Hepatocyte (in vitro differentiated cells): ENCODE results near the gene S100A6. TPM values are rescaled to one million over a fixed set of nuclear protein-coding genes. Genes with fewer than 3 reads are reported as not detected.

Source experiments
- DNase-seq: peaks from one replicate; pipeline ENCODE4 v3.0.0-alpha.2; 2016; ENCODE audit warnings: low spot score
- H2AFZ ChIP-seq: fragments of 200-600 bp; sonication (generic); 2 replicates; pipeline ENCODE4 v1.6.0; 2016; ENCODE audit warnings: antibody characterized with exemption, mild to moderate bottlenecking
- H3K27ac ChIP-seq: fragments of 200-600 bp; sonication (generic); 2 replicates; pipeline ENCODE4 v1.5.1; 2016; ENCODE audit warnings: mild to moderate bottlenecking
- H3K27me3 ChIP-seq: fragments of 200-600 bp; sonication (generic); 2 replicates; pipeline ENCODE4 v1.6.1; 2016
- H3K36me3 ChIP-seq: fragments of 200-600 bp; sonication (generic); replicated peaks from 2 replicates; pipeline ENCODE4 v1.5.1; 2016; ENCODE audit warnings: low read depth; ENCODE audit not compliant: insufficient read depth
- H3K4me1 ChIP-seq: fragments of 200-600 bp; sonication (generic); 2 replicates; pipeline ENCODE4 v1.5.1; 2016; ENCODE audit warnings: mild to moderate bottlenecking, moderate library complexity; ENCODE audit not compliant: insufficient read depth
- H3K4me2 ChIP-seq: fragments of 200-600 bp; sonication (generic); 2 replicates; pipeline ENCODE4 v1.6.0; 2016
- H3K4me3 ChIP-seq: fragments of 200-600 bp; sonication (generic); 2 replicates; pipeline ENCODE4 v1.5.1; 2016; ENCODE audit warnings: mild to moderate bottlenecking
- H3K79me2 ChIP-seq: fragments of 200-600 bp; sonication (generic); 2 replicates; pipeline ENCODE4 v1.6.0; 2017; ENCODE audit warnings: mild to moderate bottlenecking
- H3K9me2 ChIP-seq: fragments of 200-600 bp; sonication (generic); replicated peaks from 2 replicates; pipeline ENCODE4 v1.6.0; 2017; ENCODE audit warnings: mild to moderate bottlenecking; ENCODE audit not compliant: insufficient read depth
- H3K9me3 ChIP-seq: fragments of 200-600 bp; sonication (generic); 2 replicates; pipeline ENCODE4 v1.5.1; 2016; ENCODE audit warnings: low read depth, mild to moderate bottlenecking
- H4K20me1 ChIP-seq: fragments of 200-600 bp; sonication (generic); 2 replicates; pipeline ENCODE4 v1.6.0; 2016; ENCODE audit warnings: mild to moderate bottlenecking; ENCODE audit not compliant: insufficient read depth, poor library complexity, severe bottlenecking
- EZH2 ChIP-seq: fragments of 200-600 bp; sonication (generic); IDR thresholded peaks from 2 replicates; pipeline ENCODE4 v1.6.1; 2016; ENCODE audit warnings: antibody characterized with exemption, mild to moderate bottlenecking, borderline replicate concordance
- EZH2phosphoT487 ChIP-seq: fragments of 200-600 bp; sonication (generic); IDR thresholded peaks from one replicate; pipeline ENCODE4 v1.6.1; 2018; ENCODE audit warnings: antibody characterized with exemption, mild to moderate bottlenecking, low read depth, moderate library complexity; ENCODE audit not compliant: unreplicated experiment, severe bottlenecking
- WGBS: methylation state at CpG from one replicate; pipeline ENCODE4 v1.1.6; 2016; ENCODE audit warnings: low lambda C conversion rate; ENCODE audit errors: missing lambda C conversion rate; 5-methylcytosine and 5-hydroxymethylcytosine counted together
- polyA plus RNA-seq: library from polyadenylated mRNA; unstranded; fragments of >200 nt; fragmentation: Nextera tagmentation; extraction: Ambion mirVana; gene quantifications from 2 replicates; pipeline ENCODE4 v1.2.1, GENCODE V29; 2016
- total RNA-seq: library from RNA; depleted of rRNA; stranded (reverse); fragments of >200 nt; gene quantifications from 2 replicates; pipeline ENCODE4 v1.2.3, GENCODE V29; 2014
- TF ChIP-seq, protein P1 (sequence below): fragments of 200-600 bp; sonication (generic); IDR thresholded peaks from 2 replicates; pipeline ENCODE4 v1.5.1; 2016; ENCODE audit warnings: antibody characterized with exemption, mild to moderate bottlenecking; ENCODE audit not compliant: poor library complexity

Gene S100A6
- total and polyA plus RNA-seq, 2 experiments from 2014 or later: 173 to 657 TPM

DNA sequence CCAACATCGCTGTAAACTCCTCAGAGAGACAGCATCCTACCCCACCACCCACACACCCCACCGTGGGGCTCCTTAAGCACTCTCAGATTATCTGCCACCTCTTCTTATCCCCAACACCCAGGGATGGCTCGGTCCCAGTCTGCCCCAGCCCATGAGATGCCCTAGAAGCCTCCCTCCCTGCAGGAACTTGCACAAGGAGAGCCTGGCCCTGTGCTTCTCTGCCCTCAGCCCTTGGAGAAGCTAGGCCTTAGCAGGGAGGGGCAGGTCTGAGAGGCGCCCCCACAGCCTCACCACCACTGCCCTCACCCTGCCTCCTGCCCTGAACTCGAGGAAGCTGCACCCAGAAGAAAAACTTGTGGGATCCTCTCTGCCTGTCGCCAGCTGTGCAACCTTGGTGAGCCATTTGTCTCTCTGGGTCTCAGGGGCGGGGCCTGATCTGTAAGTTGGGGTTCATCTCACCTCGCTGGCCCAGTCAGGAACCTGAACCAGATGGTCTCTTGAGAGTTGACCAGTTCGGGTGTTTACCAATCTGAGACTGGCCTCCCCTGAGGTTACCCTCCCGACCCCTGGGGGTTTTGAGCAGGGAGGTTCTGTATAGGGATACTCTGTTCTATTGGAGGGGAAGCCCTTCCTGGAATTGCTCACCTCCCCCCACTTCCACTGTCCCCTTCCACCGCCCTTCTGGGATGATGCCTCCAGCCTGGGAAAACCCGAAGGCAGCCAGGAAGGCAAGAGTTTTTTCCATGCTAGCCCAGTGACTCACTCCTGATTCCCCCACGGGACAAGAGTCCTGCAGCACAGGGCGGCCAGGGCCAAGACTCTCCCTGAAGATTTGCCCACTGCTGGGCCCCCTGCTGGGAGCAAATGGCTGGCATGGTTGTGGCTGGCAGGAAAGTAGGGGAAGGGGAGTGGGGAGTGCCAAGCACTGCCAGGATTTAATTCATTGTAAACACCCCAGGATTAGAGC lies 13.2 kb upstream of the S100A6 start, which contains the start of gene S100A3:
TSS of gene S100A3 (minus strand) at position 537 of the 967 bp plus-strand sequence. CDS start 773 bp downstream, outside the sequence.
- Histone ChIP-seq H3K36me3 (no peaks in the 10 kb centered on the region), H3K4me3 (no peak within 1 kb of the TSS), H3K79me2 (peaks cover 6% of the 10 kb centered on the region), H3K9me2 (no peaks in the 10 kb centered on the region), H3K9me3 (no peaks in the 10 kb centered on the region), H3K27me3 (no peaks in the 10 kb centered on the region), H3K4me1 (peaks cover 59% of the 10 kb centered on the region), H3K4me2 (no peak within 1 kb of the TSS), H2AFZ (no peak within 1 kb of the TSS), H4K20me1 (no peaks in the 10 kb centered on the region), H3K27ac (peak within 1 kb of the TSS; percentile 80)
- TF ChIP-seq, protein P1, sequence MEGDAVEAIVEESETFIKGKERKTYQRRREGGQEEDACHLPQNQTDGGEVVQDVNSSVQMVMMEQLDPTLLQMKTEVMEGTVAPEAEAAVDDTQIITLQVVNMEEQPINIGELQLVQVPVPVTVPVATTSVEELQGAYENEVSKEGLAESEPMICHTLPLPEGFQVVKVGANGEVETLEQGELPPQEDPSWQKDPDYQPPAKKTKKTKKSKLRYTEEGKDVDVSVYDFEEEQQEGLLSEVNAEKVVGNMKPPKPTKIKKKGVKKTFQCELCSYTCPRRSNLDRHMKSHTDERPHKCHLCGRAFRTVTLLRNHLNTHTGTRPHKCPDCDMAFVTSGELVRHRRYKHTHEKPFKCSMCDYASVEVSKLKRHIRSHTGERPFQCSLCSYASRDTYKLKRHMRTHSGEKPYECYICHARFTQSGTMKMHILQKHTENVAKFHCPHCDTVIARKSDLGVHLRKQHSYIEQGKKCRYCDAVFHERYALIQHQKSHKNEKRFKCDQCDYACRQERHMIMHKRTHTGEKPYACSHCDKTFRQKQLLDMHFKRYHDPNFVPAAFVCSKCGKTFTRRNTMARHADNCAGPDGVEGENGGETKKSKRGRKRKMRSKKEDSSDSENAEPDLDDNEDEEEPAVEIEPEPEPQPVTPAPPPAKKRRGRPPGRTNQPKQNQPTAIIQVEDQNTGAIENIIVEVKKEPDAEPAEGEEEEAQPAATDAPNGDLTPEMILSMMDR: no peak
- TF ChIP-seq EZH2phosphoT487: no peak
- TF ChIP-seq EZH2: no peak
- WGBS: 75% methylated on average over 14 of the region's 14 CpGs
- peak; percentile 73 for DNase-seq

GRCh38 chr1:153547560-153548551 lies 12.1 kb upstream of the S100A6 start:
- Histone ChIP-seq H2AFZ (no peak overlapping the region), H3K27me3 (no peaks in the 10 kb centered on the region), H3K4me1 (peaks cover 69% of the 10 kb centered on the region), H3K4me3 (no peak overlapping the region), H4K20me1 (no peaks in the 10 kb centered on the region), H3K27ac (peak overlapping the region; percentile 97), H3K4me2 (peak overlapping the region; percentile 63), H3K36me3 (no peaks in the 10 kb centered on the region), H3K9me3 (no peaks in the 10 kb centered on the region), H3K9me2 (no peaks in the 10 kb centered on the region), H3K79me2 (peaks cover 9% of the 10 kb centered on the region)
- 85% methylated on average over 19 of the region's 19 CpGs for WGBS
- TF ChIP-seq EZH2phosphoT487 (no peak), EZH2 (no peak)
- TF ChIP-seq, protein P1: no peak
- DNase-seq: no peak

DNA sequence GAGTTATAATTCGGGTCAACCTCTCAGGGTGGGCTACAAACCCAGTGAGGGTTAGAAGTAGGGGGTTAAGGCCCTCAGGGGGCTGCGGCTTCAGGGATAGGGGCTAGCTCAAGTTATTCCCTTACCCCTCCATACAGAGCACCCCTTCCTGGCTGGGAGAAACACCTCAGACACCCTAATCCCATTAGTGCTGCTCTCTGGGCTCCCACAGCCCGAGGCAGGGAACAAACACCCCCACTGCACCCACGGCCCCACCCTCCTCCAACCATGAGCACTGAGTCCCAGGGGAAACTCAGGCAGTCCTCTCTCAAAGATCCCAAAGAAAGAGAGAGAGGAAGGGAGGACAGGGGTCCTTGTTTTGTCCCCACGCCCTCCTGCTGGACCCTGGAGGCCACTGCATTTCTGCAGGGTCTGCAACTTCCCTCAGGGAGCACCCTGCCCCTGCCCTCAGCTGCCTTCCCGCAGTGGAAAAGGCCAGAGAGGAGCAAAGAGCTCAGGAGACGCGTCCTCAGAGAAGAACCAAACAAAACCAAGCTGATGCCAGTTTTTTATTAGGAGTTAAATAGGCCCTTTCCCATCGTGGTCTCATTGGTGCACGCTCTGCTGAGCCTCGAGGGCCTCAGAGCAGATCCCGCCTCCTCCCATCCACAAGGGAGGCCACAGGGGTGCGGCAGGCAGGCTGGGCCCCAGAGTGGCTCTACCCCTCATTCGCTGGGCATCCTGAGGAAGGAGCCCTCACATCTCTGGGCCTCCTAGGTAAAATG lies 11.2 kb upstream of the S100A6 start:
- TF ChIP-seq EZH2 (no peak), EZH2phosphoT487 (no peak)
- TF ChIP-seq, protein P1: no peak
- 64% methylated on average over 14 of the region's 14 CpGs for WGBS
- no peak overlapping the region for H2AFZ ChIP-seq
- H4K20me1 ChIP-seq: no peaks in the 10 kb centered on the region
- no peak overlapping the region for H3K4me3 ChIP-seq
- peaks cover 9% of the 10 kb centered on the region for H3K79me2 ChIP-seq
- H3K9me3 ChIP-seq: no peaks in the 10 kb centered on the region
- no peaks in the 10 kb centered on the region for H3K27me3 ChIP-seq
- no peak for DNase-seq
- peaks cover 69% of the 10 kb centered on the region for H3K4me1 ChIP-seq
- H3K9me2 ChIP-seq: no peaks in the 10 kb centered on the region
- H3K36me3 ChIP-seq: no peaks in the 10 kb centered on the region
- H3K27ac ChIP-seq: peak overlapping the region; percentile 97
- peak overlapping the region; percentile 63 for H3K4me2 ChIP-seq
